Fibroblast of mammary gland (primary cell): ENCODE results near the gene MLC1.

ENCODE experiments used
- DNase-seq: peaks from one replicate; pipeline ENCODE4 v3.0.0-alpha.2; 2010; ENCODE audit warnings: low read depth
- H3K4me3 ChIP-seq: 2 replicates; pipeline ENCODE4 v1.5.1; 2011; ENCODE audit warnings: low read depth, mild to moderate bottlenecking, low read length, moderate library complexity; ENCODE audit not compliant: control insufficient read depth
- CTCF ChIP-seq: conservative IDR thresholded peaks from 2 replicates; pipeline ENCODE4 v1.5.1; 2011; ENCODE audit warnings: low read depth, low read length, inconsistent platforms; ENCODE audit not compliant: control insufficient read depth, insufficient read depth

The MLC1 gene

GRCh38 chr22:50032109-50032871 lies 52.9 kb downstream of the MLC1 start:
- no peak for DNase-seq
- TF ChIP-seq CTCF, result no peak
- no peak overlapping the region for H3K4me3 ChIP-seq

GRCh38 chr22:50031189-50032091 lies 53.8 kb downstream of the MLC1 start:
- no peak overlapping the region for H3K4me3 ChIP-seq
- no peak for TF ChIP-seq CTCF
- DNase-seq, result no peak

- TF ChIP-seq CTCF, result peak; percentile 63
- no peak overlapping the region for H3K4me3 ChIP-seq
- peak; percentile 54 for DNase-seq
Measured at GRCh38 chr22:50030297-50031188, 54.7 kb downstream of the MLC1 start.

- H3K4me3 ChIP-seq, result no peak overlapping the region
- no peak for TF ChIP-seq CTCF
- no peak for DNase-seq
Measured at GRCh38 chr22:50027639-50028537, 57.3 kb downstream of the MLC1 start.

GRCh38 chr22:50025993-50026392 lies 59.2 kb downstream of the MLC1 start:
- TF ChIP-seq CTCF, result no peak

More at GRCh38 chr22:50025993-50026392, 59.2 kb downstream of the MLC1 start:
- no peak overlapping the region for H3K4me3 ChIP-seq
- DNase-seq, result no peak
